NCI-H748 (cell line): ENCODE data around the gene TRIM69.
"Not testable (repeated sequence)": the region's sequence is repeated elsewhere in the genome, so short reads cannot be mapped to it uniquely, and the experiment has no call there.

Source experiments
- DNase-seq: peaks from one replicate; lab custom pipeline; 2025; ENCODE audit not compliant: unreplicated experiment; lab: John Stamatoyannopoulos, UW

TRIM69 gene

DNA sequence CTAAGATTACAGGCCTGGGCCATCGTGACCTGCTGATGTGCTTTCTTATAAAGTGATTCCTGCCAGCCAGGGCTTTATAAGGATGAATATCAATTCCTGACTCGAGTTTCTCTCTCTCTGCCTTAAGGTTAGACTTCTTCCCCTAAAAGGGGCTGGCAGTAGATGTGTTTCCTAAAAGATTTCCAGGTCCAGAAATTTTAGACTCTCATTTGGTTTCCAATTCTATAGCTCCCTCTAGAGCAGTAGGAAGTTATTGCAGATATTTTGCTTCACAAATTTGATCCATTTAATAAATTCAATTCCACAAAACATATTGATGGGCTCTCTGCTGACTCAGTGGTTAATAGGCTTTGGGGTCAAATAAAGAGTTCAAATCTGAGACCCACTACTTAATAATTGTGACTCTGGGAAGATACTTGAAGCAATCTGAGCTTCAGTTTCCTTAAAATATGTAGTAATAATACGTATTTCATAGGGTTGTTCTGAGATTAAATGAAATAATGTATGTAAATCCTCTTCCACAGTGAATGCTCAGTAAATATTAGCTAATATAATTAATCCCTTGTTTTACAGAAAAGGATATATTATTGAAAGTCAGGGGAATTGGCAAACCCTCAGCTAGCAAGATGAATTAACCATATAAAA, 2.1 kb downstream of the TRIM69 start:
- peak; percentile 59 for DNase-seq

DNA sequence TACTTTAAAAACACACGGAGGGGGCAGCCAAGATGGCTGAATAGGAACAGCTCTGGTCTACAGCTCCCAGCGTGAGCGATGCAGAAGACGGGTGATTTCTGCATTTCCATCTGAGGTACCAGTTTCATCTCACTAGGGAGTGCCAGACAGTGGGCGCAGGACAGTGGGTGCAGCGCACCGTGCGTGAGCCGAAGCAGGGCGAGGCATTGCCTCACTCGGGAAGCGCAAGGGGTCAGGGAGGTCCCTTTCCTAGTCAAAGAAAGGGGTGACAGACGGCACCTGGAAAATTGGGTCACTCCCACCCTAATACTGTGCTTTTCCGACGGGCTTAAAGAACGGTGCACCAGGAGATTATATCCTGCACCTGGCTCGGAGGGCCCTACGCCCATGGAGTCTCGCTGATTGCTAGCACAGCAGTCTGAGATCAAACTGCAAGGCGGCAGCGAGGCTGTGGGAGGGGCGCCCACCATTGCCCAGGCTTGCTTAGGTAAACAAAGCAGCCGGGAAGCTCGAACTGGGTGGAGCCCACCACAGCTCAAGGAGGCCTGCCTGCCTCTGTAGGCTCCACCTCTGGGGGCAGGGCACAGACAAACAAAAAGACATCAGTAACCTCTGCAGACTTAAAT, 3.0 kb downstream of the TRIM69 start:
- DNase-seq = not testable (repeated sequence)

- DNase-seq = not testable (repeated sequence)
These were observed 7.1 kb downstream of the TRIM69 start for GRCh38 chr15:44743454-44743853.

- no peak for DNase-seq
These were observed 17.0 kb downstream of the TRIM69 start for GRCh38 chr15:44753345-44753744.

GRCh38 chr15:44763187-44763586, 26.9 kb downstream of the TRIM69 start:
- peak; percentile 5 for DNase-seq

- no peak for DNase-seq
These were observed 27.5 kb downstream of the TRIM69 start for GRCh38 chr15:44763848-44764247.

DNA sequence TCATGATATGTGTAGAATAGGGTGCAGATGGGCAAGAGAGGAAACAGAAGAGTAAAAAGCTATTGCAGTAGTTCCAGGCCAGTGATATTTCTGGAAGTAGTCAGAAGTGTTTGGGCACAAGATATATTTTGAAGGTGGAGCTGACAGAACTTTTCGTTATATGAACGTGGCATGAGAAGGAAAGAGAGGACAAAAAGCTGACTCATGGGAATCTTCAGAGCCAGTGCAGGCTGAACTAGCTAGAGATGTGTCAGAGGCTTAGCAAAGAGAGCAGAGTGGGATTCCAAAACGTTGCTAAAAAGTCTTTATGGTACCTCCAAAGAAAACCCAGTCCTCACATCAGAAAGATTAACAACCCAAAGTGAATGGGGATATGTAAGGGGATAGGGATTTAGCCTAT, 28.7 kb downstream of the TRIM69 start:
- DNase-seq = no peak

- DNase-seq = no peak
These were observed 33.2 kb downstream of the TRIM69 start for GRCh38 chr15:44769521-44769920.

DNA sequence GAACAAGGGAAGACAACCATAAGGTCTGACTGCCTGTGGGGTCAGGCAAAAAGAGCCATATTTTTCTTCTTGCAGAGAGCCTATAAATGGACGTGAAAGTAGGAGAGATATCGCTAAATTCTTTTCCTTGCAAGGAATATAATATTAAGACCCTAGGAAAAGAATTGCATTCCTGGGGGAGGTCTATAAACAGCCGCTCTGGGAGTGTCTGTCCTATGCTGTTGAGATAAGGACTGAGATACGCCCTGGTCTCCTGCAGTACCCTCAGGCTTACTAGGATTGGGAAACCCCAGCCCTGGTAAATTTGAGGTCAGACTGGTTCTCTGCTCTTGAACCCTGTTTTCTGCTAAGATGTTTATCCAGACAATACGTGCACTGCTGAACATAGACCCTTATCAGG, 34.4 kb downstream of the TRIM69 start:
- not testable (repeated sequence) for DNase-seq

DNA sequence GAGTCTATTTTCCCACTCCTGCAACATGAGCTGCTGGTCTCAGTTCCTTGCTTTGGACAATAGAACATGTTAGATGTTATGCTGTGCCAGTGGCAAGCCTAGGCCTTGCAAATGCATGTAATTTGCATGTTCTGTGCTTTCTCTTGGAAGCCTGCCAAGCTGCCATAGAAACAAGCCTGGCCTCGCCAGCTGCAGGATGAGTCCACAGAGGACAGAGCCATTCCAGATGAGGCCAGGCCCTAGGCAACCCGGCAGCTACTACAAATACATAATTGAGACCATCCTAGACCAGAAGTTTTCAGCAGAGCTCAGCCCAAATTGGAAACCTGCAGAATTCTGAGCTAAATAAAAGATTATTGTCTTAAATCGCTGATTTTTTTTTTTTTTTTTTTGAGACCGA, 39.6 kb downstream of the TRIM69 start:
- DNase-seq = peak; percentile 96

DNA sequence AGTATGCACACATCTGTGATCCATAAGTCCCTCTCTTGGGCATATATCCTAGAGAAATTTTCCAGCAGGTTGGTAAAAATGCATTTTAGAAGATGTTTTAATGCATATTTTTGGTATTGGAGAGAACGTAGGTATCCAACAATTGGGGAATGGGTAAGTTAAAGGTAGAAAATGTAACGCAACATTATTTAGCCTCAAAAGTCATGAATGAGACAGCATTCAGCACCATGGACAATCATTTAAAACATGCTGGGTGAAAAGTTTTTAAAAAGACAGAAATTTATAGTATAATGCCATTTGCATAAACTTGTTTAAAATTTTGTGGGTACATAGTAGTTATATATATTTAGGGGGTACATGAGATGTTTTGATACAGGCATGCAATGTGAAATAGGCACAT, 43.4 kb downstream of the TRIM69 start:
- no peak for DNase-seq

- no peak for DNase-seq
These were observed 44.3 kb downstream of the TRIM69 start for GRCh38 chr15:44780608-44781007.

DNA sequence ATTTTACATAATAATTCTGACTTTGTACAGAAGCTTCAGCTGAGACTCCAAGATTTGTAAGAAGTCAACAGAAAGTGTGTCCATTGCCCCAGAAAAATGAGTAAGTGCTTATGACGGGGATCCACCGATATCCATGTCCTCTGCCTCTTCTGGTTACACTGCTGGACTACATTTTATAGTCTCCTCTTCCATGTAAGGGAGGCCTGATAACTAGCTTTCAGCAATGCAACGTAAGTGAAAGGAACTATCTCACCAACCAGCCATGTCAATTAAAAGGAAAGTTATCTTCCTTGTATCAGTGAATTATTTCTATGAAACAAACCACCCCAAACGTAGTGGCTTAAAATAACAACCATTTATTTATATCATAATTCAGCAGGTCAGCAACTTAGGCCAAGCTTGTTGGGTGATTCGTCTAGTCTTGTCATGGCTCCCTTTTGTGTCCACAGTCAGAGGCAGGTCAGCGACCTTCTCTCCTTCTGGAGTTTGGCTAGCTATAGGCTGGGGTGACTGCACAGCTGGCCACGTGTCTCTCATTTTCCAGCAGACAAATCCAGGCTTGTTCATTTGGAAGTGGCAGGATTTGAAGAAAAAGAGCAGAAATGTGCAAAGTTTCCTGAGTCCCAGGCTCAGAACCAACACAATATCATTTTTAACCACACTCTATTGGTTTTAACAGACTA, 44.9 kb downstream of the TRIM69 start:
- no peak for DNase-seq

DNA sequence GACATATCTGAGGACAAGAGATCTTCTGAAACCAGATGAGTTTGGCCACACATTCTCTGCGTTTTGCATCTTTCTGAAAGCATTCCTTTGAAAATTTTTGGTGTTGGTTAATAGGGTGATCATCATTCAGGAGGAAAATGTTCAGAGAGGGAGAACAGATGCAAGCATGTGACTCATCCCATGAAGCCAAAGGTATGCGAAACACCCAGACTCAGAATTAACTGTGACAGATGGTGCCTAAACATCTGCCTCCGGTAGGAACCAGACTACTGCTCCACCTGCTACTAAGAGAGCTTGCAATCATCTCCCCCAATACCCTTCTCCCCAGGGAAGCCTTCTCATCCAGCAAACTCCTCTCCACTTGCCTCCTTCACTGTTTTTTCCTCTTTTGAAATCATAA, 46.2 kb downstream of the TRIM69 start:
- no peak for DNase-seq

GRCh38 chr15:44784918-44785274, 48.6 kb downstream of the TRIM69 start:
- not testable (repeated sequence) for DNase-seq

DNA sequence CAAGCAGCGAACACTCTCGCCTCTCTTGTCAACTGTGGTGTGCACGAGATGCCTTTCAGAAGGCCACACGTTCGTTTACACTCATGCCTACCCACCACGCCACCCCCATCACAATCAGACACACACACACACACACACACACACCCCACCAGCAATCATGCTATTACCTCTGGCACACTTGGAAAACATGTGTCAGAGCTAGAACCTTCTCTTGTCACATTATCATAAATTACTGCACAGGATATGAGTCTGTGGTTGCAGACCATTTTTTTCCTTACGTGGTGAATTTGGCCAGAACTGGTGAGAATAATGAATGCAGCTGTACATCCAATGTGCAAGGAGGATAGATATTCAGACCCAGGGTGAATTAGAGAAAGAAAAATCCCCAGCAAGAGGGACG, 52.4 kb downstream of the TRIM69 start:
- DNase-seq = no peak

- no peak for DNase-seq
These were observed 53.9 kb downstream of the TRIM69 start for GRCh38 chr15:44790215-44790614.

DNA sequence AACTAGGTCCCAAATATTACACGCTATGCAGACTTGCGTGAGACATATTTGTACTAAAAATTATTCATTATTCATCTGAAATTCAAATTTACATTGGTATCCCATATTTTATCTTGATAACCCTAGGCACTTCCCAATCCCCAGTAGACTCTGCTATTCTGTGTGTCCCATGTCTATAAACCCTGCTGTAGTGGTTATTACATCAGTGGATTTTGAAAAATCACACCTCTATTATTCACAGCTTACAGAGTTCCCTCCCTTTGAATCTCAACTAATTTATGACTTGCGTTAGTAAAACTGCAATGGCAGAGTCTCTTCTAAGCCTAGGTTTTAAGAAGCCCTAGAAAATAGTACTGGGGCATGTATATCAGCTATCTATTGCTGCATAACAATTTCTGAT, 54.3 kb downstream of the TRIM69 start:
- DNase-seq = no peak

DNA sequence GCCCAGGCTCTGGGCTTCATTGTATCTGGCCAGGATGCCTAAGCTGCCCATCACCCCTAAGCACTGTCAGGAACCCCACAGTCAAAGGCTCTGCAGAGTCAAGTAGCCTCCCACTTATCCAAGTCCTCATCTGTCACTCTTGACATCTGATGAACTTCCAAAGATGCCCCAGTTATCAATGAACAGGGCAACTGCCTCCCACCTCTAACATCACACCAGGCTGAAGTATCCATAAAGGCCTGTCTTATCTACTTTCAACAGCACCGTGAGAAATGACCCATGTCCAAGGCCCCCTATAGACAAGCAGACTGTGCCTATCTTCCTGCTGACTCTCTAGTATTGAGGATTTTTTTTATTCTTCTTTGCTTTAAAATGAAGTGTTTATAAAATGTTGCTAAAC, 56.4 kb downstream of the TRIM69 start:
- DNase-seq = no peak

DNA sequence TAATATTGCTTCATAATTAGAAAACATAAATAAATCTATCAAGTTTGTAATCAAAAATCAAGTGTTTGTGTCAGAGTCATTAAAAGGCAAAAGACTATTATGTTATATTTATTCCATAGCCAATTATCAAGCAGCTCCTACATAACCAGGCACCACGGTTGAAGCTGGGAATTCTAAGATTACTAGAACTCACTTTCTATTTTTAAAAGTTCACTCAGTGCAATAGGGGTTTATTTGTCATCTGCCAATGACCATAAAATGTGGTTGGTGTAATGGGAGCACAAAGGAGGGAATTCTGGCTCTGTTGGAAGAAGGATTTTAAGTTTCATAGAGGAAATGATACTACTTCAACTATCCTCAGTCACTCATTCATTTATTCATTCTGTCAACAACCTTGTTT, 57.7 kb downstream of the TRIM69 start:
- DNase-seq = no peak

- no peak for DNase-seq
These were observed 60.2 kb downstream of the TRIM69 start for GRCh38 chr15:44796508-44796907.

DNA sequence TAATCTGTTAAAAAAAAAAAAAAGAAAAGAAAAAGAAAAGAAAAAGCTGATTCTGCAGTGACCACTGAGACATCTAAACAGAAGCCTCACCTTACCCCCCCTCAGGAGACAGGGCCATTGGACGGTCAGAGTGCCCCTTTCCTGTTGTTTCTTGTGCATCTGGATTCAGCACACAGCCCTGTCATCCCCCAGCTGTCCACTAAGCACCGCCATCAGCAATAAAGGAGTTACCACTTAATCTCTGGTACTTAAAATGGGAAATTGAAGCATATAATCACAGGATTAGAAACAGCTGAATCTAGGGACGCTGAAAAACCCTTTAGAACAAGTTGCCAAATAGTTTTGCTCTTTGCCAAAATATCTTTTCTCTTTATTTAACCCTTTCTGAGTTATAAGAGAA, 62.5 kb downstream of the TRIM69 start:
- DNase-seq = peak; percentile 46

- DNase-seq = no peak
These were observed 65.0 kb downstream of the TRIM69 start for GRCh38 chr15:44801364-44801763.
